Prostate gland (tissue), 2 donors: ENCODE data around the gene ARHGEF4. TPM values are rescaled to one million over a fixed set of nuclear protein-coding genes. Genes with fewer than 3 reads are reported as not detected.
A peak's percentile ranks its signal among the peaks of the same experiment; 100 is the strongest.

Experiments
- DNase-seq: peaks from one replicate; pipeline ENCODE4 v3.0.0-alpha.2; 2019; ENCODE audit warnings: low spot score
- H3K27ac ChIP-seq, 2 donors: fragments of 200-600 bp; sonication (generic); 2 replicates each; pipeline ENCODE4 v1.5.1; 2017 to 2019
- H3K27me3 ChIP-seq: fragments of 200-600 bp; sonication (generic); replicated peaks from 2 replicates; pipeline ENCODE4 v1.5.1; 2019; ENCODE audit not compliant: insufficient read depth
- H3K36me3 ChIP-seq, 2 donors: fragments of 200-600 bp; sonication (generic); 1 replicate in 1 of 2; 2 replicates in 1 of 2; pipeline versions ENCODE4 v1.5.1 to v1.8.1; 2017 to 2019
- H3K4me1 ChIP-seq: fragments of 200-600 bp; sonication (generic); replicated peaks from 2 replicates; pipeline ENCODE4 v1.5.1; 2019
- H3K4me3 ChIP-seq, 2 donors: fragments of 200-600 bp; sonication (generic); 2 replicates each; pipeline ENCODE4 v1.5.1; 2017 to 2019
- H3K9me3 ChIP-seq: fragments of 200-600 bp; sonication (generic); 2 replicates; pipeline ENCODE4 v1.5.1; 2017
- CTCF ChIP-seq, 4 experiments: fragments of 200-600 bp in 2 of 4; fragments of 450-650 bp in 2 of 4; sonication (generic) in 2 of 4; IDR thresholded peaks; 1 replicate in 3 of 4; 2 replicates in 1 of 4; pipeline ENCODE4 v1.5.1; 2016 to 2019; ENCODE audit warnings: antibody characterized with exemption in 4 of 4, mild to moderate bottlenecking in 2 of 4, moderate library complexity in 2 of 4
- POLR2A ChIP-seq: fragments of 450-650 bp; IDR thresholded peaks from one replicate; pipeline ENCODE4 v1.6.1; 2016; ENCODE audit warnings: antibody characterized with exemption, mild to moderate bottlenecking
- POLR2AphosphoS5 ChIP-seq: sonication (generic); formaldehyde crosslinking; IDR thresholded peaks from one replicate; pipeline ENCODE4 v1.6.1; 2017; ENCODE audit warnings: antibody characterized with exemption
- WGBS: methylation state at CpG from one replicate; pipeline ENCODE4 v1.1.5; 2018; 5-methylcytosine and 5-hydroxymethylcytosine counted together
- intact Hi-C: fragments of 100-400 bp; cut with DNase I; formaldehyde crosslinking; loops from one replicate; pipeline ENCODE4 v1.14.2; 2022
- total RNA-seq, 2 donors: library from RNA; depleted of rRNA; stranded (reverse); fragments of >200 nt; gene quantifications; one replicate each; pipeline ENCODE4 v1.1.0, GENCODE V29; 2016

The ARHGEF4 gene
- total RNA-seq, 2 donors from 2014 or later = 9.6 to 56.0 TPM

DNA sequence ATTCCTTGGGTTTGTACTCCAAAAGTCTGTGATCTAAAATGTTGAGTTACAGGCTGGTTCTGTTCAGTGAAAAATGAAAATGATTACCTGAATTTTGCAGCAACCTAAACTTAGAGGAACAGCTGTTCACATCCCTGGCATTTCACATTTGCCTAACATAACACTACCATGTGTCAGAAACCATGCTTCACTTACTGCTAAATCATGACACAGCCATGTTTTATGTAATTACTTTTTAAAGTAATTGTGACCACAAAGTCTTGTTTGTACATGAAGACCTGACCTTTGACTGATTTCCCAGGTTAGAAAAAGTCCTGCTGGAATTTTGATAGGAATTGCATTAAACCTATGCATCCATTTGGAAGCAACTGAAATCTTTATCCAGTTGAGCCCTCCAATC is 177.4 kb downstream of the ARHGEF4 start:
- H3K4me1 ChIP-seq = no peaks in the 10 kb centered on the region
- intact Hi-C loops = no loop called here
- H3K9me3 ChIP-seq = no peaks in the 10 kb centered on the region
- no peaks in the 10 kb centered on the region for H3K27me3 ChIP-seq
- TF ChIP-seq POLR2AphosphoS5 (no peak), POLR2A (no peak), CTCF (IDR thresholded peaks at IDR 0.05) (no peak)
- DNase-seq = no peak
- no peaks in the 10 kb centered on the region for H3K36me3 ChIP-seq
- H3K4me3 ChIP-seq = no peak overlapping the region
- H3K27ac ChIP-seq = no peak overlapping the region

DNA sequence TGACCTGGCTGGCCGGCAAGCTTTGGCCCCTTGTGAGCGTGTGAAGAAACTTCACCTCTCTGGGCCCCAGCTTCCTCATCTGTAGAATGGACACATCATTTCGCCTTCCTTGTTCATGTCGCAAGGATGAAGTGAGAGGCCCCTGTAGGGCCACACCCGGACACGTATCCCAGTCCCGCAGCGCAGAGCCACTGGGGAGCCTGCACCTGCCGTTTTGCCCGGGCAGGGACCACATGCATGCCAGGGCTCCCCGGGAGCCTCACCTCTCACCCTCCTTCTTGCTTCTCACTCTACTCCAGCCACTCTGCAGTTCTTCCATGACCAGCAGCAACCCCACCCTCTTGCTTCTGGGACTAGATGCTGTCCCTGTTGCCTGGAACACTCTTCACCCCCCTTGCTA is 179.1 kb downstream of the ARHGEF4 start:
- no peak for TF ChIP-seq POLR2AphosphoS5
- TF ChIP-seq POLR2A = no peak
- no peak for TF ChIP-seq CTCF (IDR thresholded peaks at IDR 0.05)
- Histone ChIP-seq H3K36me3 (no peaks in the 10 kb centered on the region), H3K27me3 (no peaks in the 10 kb centered on the region), H3K4me3 (no peak overlapping the region), H3K27ac (no peak overlapping the region), H3K4me1 (no peaks in the 10 kb centered on the region), H3K9me3 (no peaks in the 10 kb centered on the region)
- DNase-seq = no peak
- intact Hi-C loops = no loop called here
- WGBS = 93% methylated on average over 11 of the region's 11 CpGs

- intact Hi-C loops = no loop called here
- peak; percentile 42 for DNase-seq
- no peaks in the 10 kb centered on the region for H3K36me3 ChIP-seq
- no peak overlapping the region for H3K4me3 ChIP-seq
- H3K9me3 ChIP-seq = no peaks in the 10 kb centered on the region
- 13% methylated on average over 8 of the region's 8 CpGs for WGBS
- H3K27ac ChIP-seq = no peak overlapping the region
- H3K27me3 ChIP-seq = no peaks in the 10 kb centered on the region
- no peaks in the 10 kb centered on the region for H3K4me1 ChIP-seq
- peak; percentile 6 for TF ChIP-seq POLR2AphosphoS5
- no peak for TF ChIP-seq POLR2A
These were observed 180.4 kb downstream of the ARHGEF4 start for GRCh38 chr2:131016826-131017741.

DNA sequence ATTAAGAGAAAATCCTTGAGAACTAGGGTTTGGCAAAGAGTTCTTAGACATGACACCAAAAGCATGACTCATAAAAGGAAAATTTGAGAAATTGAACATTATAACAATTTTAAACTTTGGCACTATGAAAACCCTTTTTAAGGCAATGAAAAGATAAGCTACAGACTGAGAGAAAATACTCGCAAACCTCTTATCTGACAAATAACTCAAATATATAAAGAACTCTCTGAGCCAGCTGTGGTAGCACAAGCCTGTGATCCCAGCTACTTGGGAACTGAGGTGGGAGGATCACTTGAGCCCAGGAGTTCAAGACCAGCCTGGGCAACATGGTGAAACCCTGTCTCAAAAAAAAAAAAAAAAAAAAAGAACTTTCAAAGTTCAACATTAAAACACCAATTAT is 186.0 kb downstream of the ARHGEF4 start:
- WGBS = 31% methylated on average over 1 of the region's 1 CpG
- no peaks in the 10 kb centered on the region for H3K9me3 ChIP-seq
- H3K27me3 ChIP-seq = no peaks in the 10 kb centered on the region
- no peaks in the 10 kb centered on the region for H3K36me3 ChIP-seq
- no peak for DNase-seq
- no peak for TF ChIP-seq CTCF (IDR thresholded peaks at IDR 0.05)
- TF ChIP-seq POLR2A = no peak
- no peak for TF ChIP-seq POLR2AphosphoS5
- no peak overlapping the region for H3K27ac ChIP-seq
- intact Hi-C loops = no loop called here
- no peaks in the 10 kb centered on the region for H3K4me1 ChIP-seq
- H3K4me3 ChIP-seq = no peak overlapping the region

GRCh38 chr2:131023758-131024157 is 187.0 kb downstream of the ARHGEF4 start:
- Histone ChIP-seq H3K9me3 (no peaks in the 10 kb centered on the region), H3K27ac (no peak overlapping the region), H3K36me3 (no peaks in the 10 kb centered on the region), H3K4me3 (no peak overlapping the region), H3K27me3 (no peaks in the 10 kb centered on the region), H3K4me1 (no peaks in the 10 kb centered on the region)
- WGBS = 73% methylated on average over 1 of the region's 1 CpG
- intact Hi-C loops = no loop called here
- DNase-seq = no peak
- TF ChIP-seq POLR2AphosphoS5 (no peak), POLR2A (no peak), CTCF (IDR thresholded peaks at IDR 0.05) (no peak)
